ENCODE data around the gene FYCO1.

DNA sequence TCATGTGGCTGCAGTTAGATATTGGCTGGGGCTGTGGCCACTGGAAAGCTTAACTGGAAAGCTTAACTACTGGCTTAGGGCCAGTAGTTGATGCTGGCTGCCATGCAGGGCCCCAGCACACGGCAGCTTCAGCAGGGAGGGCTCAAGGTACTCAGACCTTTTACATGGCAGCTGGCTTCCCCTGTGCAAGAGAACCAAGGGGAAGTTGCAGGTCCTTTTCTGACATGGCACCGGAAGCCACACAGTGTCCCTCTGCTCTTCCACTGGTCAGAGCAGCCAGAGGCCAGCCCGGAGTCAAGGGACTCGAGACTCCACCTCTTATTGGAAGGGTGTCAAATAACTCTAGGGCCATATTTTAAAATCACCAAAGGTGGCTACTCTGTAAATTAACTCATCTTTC lies 84.7 kb downstream of the FYCO1 start:
- TF ChIP-seq, protein P1, sequence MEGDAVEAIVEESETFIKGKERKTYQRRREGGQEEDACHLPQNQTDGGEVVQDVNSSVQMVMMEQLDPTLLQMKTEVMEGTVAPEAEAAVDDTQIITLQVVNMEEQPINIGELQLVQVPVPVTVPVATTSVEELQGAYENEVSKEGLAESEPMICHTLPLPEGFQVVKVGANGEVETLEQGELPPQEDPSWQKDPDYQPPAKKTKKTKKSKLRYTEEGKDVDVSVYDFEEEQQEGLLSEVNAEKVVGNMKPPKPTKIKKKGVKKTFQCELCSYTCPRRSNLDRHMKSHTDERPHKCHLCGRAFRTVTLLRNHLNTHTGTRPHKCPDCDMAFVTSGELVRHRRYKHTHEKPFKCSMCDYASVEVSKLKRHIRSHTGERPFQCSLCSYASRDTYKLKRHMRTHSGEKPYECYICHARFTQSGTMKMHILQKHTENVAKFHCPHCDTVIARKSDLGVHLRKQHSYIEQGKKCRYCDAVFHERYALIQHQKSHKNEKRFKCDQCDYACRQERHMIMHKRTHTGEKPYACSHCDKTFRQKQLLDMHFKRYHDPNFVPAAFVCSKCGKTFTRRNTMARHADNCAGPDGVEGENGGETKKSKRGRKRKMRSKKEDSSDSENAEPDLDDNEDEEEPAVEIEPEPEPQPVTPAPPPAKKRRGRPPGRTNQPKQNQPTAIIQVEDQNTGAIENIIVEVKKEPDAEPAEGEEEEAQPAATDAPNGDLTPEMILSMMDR (conservative IDR thresholded peaks at IDR 0.05): no peak
- TF ChIP-seq EZH2 (IDR thresholded peaks at IDR 0.05; ENCODE audit: low read depth): no peak
